Spleen (tissue), 11 donors: ENCODE results near the gene DLD. TPM values are rescaled to one million over a fixed set of nuclear protein-coding genes. Genes with fewer than 3 reads are reported as not detected.

ENCODE experiments used
- DNase-seq: peaks from one replicate; pipeline ENCODE4 v3.0.0-alpha.2; 2020
- H3K27ac ChIP-seq, 8 donors: fragments of 200-600 bp; sonication (generic) in 7 of 8; 1 replicate in 4 of 8; 2 replicates in 4 of 8; pipeline versions ENCODE4 v1.5.0 to v1.8.0; 2016 to 2021; ENCODE audit warnings: inconsistent platforms in 4 of 8, mild to moderate bottlenecking in 4 of 8, moderate library complexity in 1 of 8
- H3K27me3 ChIP-seq, 7 donors: fragments of 200-600 bp; sonication (generic) in 6 of 7; replicated peaks in 1 of 7; 1 replicate in 4 of 7; 2 replicates in 3 of 7; pipeline versions ENCODE4 v1.5.0 to v1.8.0; 2016 to 2021; ENCODE audit warnings: inconsistent platforms in 3 of 7, mild to moderate bottlenecking in 1 of 7
- H3K36me3 ChIP-seq, 6 donors: fragments of 200-600 bp; sonication (generic) in 5 of 6; 1 replicate in 4 of 6; 2 replicates in 2 of 6; pipeline versions ENCODE4 v1.5.0 to v1.8.0; 2016 to 2021; ENCODE audit warnings: inconsistent platforms in 2 of 6
- H3K4me1 ChIP-seq, 6 donors: fragments of 200-600 bp; sonication (generic) in 5 of 6; 1 replicate in 3 of 6; 2 replicates in 3 of 6; pipeline versions ENCODE4 v1.5.0 to v1.8.0; 2016 to 2021; ENCODE audit warnings: inconsistent platforms in 3 of 6
- H3K4me3 ChIP-seq, 8 donors: fragments of 200-600 bp; sonication (generic) in 7 of 8; 1 replicate in 4 of 8; 2 replicates in 4 of 8; pipeline versions ENCODE4 v1.5.0 to v1.8.0; 2016 to 2021; ENCODE audit warnings: inconsistent platforms in 4 of 8, mild to moderate bottlenecking in 4 of 8, moderate library complexity in 2 of 8
- H3K9me3 ChIP-seq, 8 donors: fragments of 200-600 bp; sonication (generic) in 7 of 8; 1 replicate in 4 of 8; 2 replicates in 4 of 8; pipeline versions ENCODE4 v1.5.0 to v1.8.0; 2016 to 2021; ENCODE audit warnings: inconsistent platforms in 4 of 8
- CTCF ChIP-seq, 11 experiments: fragments of 200-600 bp in 7 of 11; fragments of 450-650 bp in 4 of 11; sonication (generic) in 4 of 11; IDR thresholded peaks in 8 of 11; conservative IDR thresholded peaks in 3 of 11; 1 replicate in 7 of 11; 2 replicates in 4 of 11; pipeline versions ENCODE4 v1.4.0 to v1.8.0; 2016 to 2021; ENCODE audit warnings: antibody characterized with exemption in 11 of 11, inconsistent platforms in 4 of 11, mild to moderate bottlenecking in 1 of 11
- POLR2A ChIP-seq, 3 donors: fragments of 450-650 bp; IDR thresholded peaks; one replicate each; pipeline ENCODE4 v1.5.1; 2017; ENCODE audit warnings: antibody characterized with exemption in 3 of 3, mild to moderate bottlenecking in 1 of 3
- POLR2AphosphoS5 ChIP-seq, 3 donors: sonication (generic); formaldehyde crosslinking; IDR thresholded peaks; one replicate each; pipeline ENCODE4 v1.5.1; 2017; ENCODE audit warnings: antibody characterized with exemption in 3 of 3
- WGBS, 5 donors: extraction: QIAGEN DNeasy Blood & Tissue Kit in 3 of 5; methylation state at CpG; one replicate each; pipeline versions ENCODE4 v1.1.5 to v1.1.7; 2013 to 2018; 5-methylcytosine and 5-hydroxymethylcytosine counted together
- intact Hi-C: fragments of 100-400 bp; cut with DNase I; formaldehyde crosslinking; loops from one replicate; pipeline ENCODE4 v1.15.0; 2023; ENCODE audit warnings: low total_unique reads
- polyA plus RNA-seq, 3 donors: library from polyadenylated mRNA; stranded (reverse); fragments of 200-250 nt; gene quantifications; one replicate each; pipeline ENCODE4 v1.2.1, GENCODE V29; 2013
- total RNA-seq, 7 donors: library from RNA; depleted of rRNA in 3 of 7; stranded (reverse); fragments of >200 nt in 3 of 7; fragmentation: NEBNext Ultra II Directional in 4 of 7; extraction: Animal tissue kit (Norgen Biotek cat#: 25700) in 4 of 7; gene quantifications; one replicate each; pipeline versions ENCODE4 v1.1.0 to v1.2.1, GENCODE V29; 2016 to 2021
- donor health status: healthy with polysubstance abuse.
- donor health status: DM: no; HTN: no; CAD: no; lungs with moderate emphysema.
- donor health status: DM: no; HTN: no; CAD: no.
- donor health status: Bipolar disorder and iron deficiency.
- donor health status: healthy.
- donor health status: DM: no; HTN: no; CAD: no.
- donor health status: DM: yes; HTN: yes; CAD: no.

The DLD gene
- total and polyA plus RNA-seq, 10 donors, result 19.6 to 114 (median 59.9) TPM

DNA sequence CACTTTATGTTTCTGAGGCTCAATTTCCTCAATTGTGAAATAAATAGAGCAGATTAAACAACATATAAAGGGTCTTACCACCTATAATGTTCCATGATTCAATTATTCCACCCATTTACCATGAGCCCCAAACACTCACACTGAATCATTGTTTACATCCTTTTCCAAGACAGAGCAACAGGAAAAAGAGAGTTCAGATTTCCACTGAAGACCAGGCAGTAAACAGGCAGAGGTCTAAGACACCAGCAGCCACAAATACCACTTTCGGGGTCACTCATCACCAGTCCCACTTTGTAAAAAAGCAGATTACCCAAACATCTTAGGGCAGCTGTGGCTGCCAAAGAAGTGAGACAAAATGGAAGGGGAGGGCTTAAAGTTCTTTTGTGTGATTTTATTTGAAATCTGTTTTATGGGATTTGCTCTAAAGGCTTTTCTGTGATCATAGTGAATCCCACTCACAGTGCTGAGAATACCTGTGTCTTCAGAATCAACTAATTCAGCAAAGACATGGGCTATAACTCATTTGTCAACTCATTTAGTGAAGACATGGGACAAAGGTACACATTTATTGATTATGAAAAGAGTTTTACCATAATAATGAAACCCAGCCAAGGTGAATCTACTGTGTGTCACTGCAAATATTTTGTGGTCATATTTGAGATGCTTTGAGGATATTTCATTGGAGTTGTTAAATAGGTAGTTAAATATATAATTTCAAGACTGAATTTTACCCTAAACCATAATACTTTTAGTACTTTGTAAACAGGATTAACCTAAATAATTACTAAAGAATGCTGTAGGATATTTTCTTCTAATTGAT is 24.8 kb upstream of the DLD start:
- Histone ChIP-seq H3K27me3 (no peaks in the 10 kb centered on the region), H3K27ac (no peak overlapping the region), H3K36me3 (no peaks in the 10 kb centered on the region), H3K4me3 (no peak overlapping the region), H3K4me1 (no peaks in the 10 kb centered on the region), H3K9me3 (no peaks in the 10 kb centered on the region)
- DNase-seq, result no peak
- intact Hi-C loops, result no loop called here
- TF ChIP-seq POLR2A (IDR thresholded peaks at IDR 0.05) (no peak), POLR2AphosphoS5 (IDR thresholded peaks at IDR 0.05) (no peak), CTCF (IDR thresholded peaks at IDR 0.05 in 8 of 11, conservative IDR thresholded peaks at IDR 0.05 in 3 of 11) (no peak)
- 76 to 94% (median 81%) methylated on average over 1 of the region's 1 CpG for WGBS, 5 donors

- Histone ChIP-seq H3K4me3 (no peak overlapping the region), H3K27ac (no peak overlapping the region), H3K27me3 (no peaks in the 10 kb centered on the region), H3K36me3 (no peaks in the 10 kb centered on the region), H3K9me3 (no peaks in the 10 kb centered on the region), H3K4me1 (no peaks in the 10 kb centered on the region)
- TF ChIP-seq POLR2AphosphoS5 (IDR thresholded peaks at IDR 0.05) (no peak), POLR2A (IDR thresholded peaks at IDR 0.05) (no peak), CTCF (IDR thresholded peaks at IDR 0.05 in 8 of 11, conservative IDR thresholded peaks at IDR 0.05 in 3 of 11) (no peak)
- no peak for DNase-seq
- intact Hi-C loops, result no loop called here
- 83 to 97% (median 89%) methylated on average over 3 of the region's 3 CpGs for WGBS, 5 donors
Observed at GRCh38 chr7:107867858-107868466, 23.0 kb upstream of the DLD start.

DNA sequence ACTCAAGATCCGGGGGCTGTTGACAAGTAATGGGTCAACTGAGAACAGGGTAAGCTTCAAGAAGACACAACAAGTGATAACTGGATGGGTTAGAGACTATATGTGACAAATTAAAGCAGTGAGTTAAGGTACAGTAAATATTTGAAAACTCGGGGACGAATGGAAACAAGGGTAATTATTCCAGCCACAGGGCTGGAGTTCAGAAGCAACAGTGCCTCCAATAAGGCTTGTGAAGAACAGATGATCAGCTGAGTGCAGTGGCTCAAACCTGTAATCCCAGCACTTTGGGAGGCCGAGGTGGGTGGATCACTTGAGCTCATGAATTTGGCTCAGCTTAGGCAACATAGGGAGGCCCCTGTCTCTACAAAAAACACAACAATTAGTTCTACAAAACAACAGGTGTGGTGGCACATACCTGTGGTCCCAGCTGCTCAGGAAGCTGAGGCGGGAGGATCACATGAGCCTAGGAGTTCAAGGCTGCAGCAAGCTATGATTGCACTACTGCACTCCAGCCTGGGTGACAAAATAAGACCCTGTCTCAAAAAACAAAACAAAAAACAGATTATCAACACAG is 20.5 kb upstream of the DLD start:
- Histone ChIP-seq H3K27me3 (no peaks in the 10 kb centered on the region), H3K9me3 (no peaks in the 10 kb centered on the region), H3K36me3 (no peaks in the 10 kb centered on the region), H3K4me3 (no peak overlapping the region), H3K27ac (no peak overlapping the region), H3K4me1 (peaks cover 0 to 13% (median 11%) of the 10 kb centered on the region in 6 donors)
- WGBS, 5 donors, result 77 to 92% (median 89%) methylated on average over 5 of the region's 5 CpGs
- TF ChIP-seq CTCF (IDR thresholded peaks at IDR 0.05 in 8 of 11, conservative IDR thresholded peaks at IDR 0.05 in 3 of 11) (no peak), POLR2AphosphoS5 (IDR thresholded peaks at IDR 0.05) (no peak), POLR2A (IDR thresholded peaks at IDR 0.05) (no peak)
- intact Hi-C loops, result loop anchor here (10.0 kb wide), 3 partner anchors 126 to 406 kb away; partner anchors contain the start of gene CBLL1
- DNase-seq, result no peak

DNA sequence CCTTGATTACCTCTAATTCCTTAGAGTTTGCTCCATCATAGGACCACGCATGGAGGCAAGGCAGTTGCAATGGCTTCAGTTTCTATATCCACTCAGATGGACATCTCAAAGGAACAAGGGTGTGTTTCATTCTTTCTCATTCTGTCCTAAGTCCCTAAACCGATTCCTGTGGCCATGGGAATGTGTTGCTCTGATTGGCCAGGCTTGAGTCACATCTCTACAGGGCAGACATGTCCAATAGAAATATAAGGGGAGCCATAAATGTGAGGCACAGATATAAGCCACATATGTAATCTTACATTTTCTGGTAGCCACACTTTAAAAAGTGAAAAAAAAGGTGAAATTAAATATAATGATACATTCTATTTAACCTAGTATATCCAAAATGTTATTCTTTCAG is 16.9 kb upstream of the DLD start:
- H3K4me1 ChIP-seq, result peaks cover 0 to 24% (median 14%) of the 10 kb centered on the region in 6 donors
- no peaks in the 10 kb centered on the region for H3K27me3 ChIP-seq
- H3K4me3 ChIP-seq, result no peak overlapping the region
- no peaks in the 10 kb centered on the region for H3K9me3 ChIP-seq
- intact Hi-C loops, result loop anchor here (10.0 kb wide), 3 partner anchors 129 to 409 kb away; partner anchors contain the start of gene CBLL1
- no peak for DNase-seq
- no peak for TF ChIP-seq CTCF (IDR thresholded peaks at IDR 0.05 in 8 of 11, conservative IDR thresholded peaks at IDR 0.05 in 3 of 11)
- TF ChIP-seq POLR2AphosphoS5 (IDR thresholded peaks at IDR 0.05), result no peak
- TF ChIP-seq POLR2A (IDR thresholded peaks at IDR 0.05), result no peak
- 76 to 91% (median 83%) methylated on average over 2 of the region's 2 CpGs for WGBS, 5 donors
- H3K36me3 ChIP-seq, result no peaks in the 10 kb centered on the region
- no peak overlapping the region for H3K27ac ChIP-seq
